ENCODE results near the gene SH3BP2. TPM values are rescaled to one million over a fixed set of nuclear protein-coding genes. Genes with fewer than 3 reads are reported as not detected.

SH3BP2 gene
- polyA plus RNA-seq, 1 donor from 2014 or later, result 87.9 TPM

GRCh38 chr4:2745981-2746806, 46.7 kb upstream of the SH3BP2 start:
- no peak overlapping the region for H2AFZ ChIP-seq (ENCODE audit: low read depth, low read length)
- no peaks in the 10 kb centered on the region for H3K9me2 ChIP-seq (ENCODE audit: insufficient read depth, low read length)
- H3K36me3 ChIP-seq (ENCODE audit: insufficient read depth, low read length), result no peaks in the 10 kb centered on the region
- H3K79me2 ChIP-seq (replicated peaks; ENCODE audit: insufficient read depth, low read length), result no peaks in the 10 kb centered on the region
- H3F3A ChIP-seq (ENCODE audit: insufficient read depth, low read length, poor library complexity, severe bottlenecking), result no peaks in the 10 kb centered on the region
- no peak overlapping the region for H3K4me3 ChIP-seq (ENCODE audit: low read length)
- H3K27ac ChIP-seq (ENCODE audit: low read length), result no peak overlapping the region
- H3K4me2 ChIP-seq (ENCODE audit: low read length), result no peak overlapping the region
- H4K20me1 ChIP-seq (ENCODE audit: insufficient read depth), result no peaks in the 10 kb centered on the region
- H3K9ac ChIP-seq (ENCODE audit: low read length), result no peak overlapping the region
- TF ChIP-seq EZH2 (IDR thresholded peaks at IDR 0.05; ENCODE audit: borderline replicate concordance, insufficient read depth, low read length, poor library complexity, severe bottlenecking), result no peak
- TF ChIP-seq CTCF (IDR thresholded peaks at IDR 0.05; ENCODE audit: poor library complexity, severe bottlenecking), result no peak
- H3K27me3 ChIP-seq (ENCODE audit: insufficient read depth, low read depth, low read length), result no peaks in the 10 kb centered on the region
- no peaks in the 10 kb centered on the region for H3K9me3 ChIP-seq (ENCODE audit: low read length)

- Histone ChIP-seq H2AFZ (ENCODE audit: low read depth, low read length) (no peak overlapping the region), H4K20me1 (ENCODE audit: insufficient read depth) (no peaks in the 10 kb centered on the region), H3K27me3 (ENCODE audit: insufficient read depth, low read depth, low read length) (no peaks in the 10 kb centered on the region), H3F3A (ENCODE audit: insufficient read depth, low read length, poor library complexity, severe bottlenecking) (no peaks in the 10 kb centered on the region), H3K36me3 (ENCODE audit: insufficient read depth, low read length) (no peaks in the 10 kb centered on the region), H3K9me2 (ENCODE audit: insufficient read depth, low read length) (no peaks in the 10 kb centered on the region), H3K4me3 (ENCODE audit: low read length) (no peak overlapping the region), H3K9me3 (ENCODE audit: low read length) (no peaks in the 10 kb centered on the region), H3K9ac (ENCODE audit: low read length) (no peak overlapping the region), H3K79me2 (replicated peaks; ENCODE audit: insufficient read depth, low read length) (no peaks in the 10 kb centered on the region), H3K4me2 (ENCODE audit: low read length) (no peak overlapping the region), H3K27ac (ENCODE audit: low read length) (no peak overlapping the region)
- no peak for TF ChIP-seq TAF1 (IDR thresholded peaks at IDR 0.05; ENCODE audit: low read depth)
- TF ChIP-seq CTCF (IDR thresholded peaks at IDR 0.05; ENCODE audit: poor library complexity, severe bottlenecking), result no peak
- no peak for TF ChIP-seq EP300 (conservative IDR thresholded peaks at IDR 0.05; ENCODE audit: poor library complexity, severe bottlenecking)
- no peak for TF ChIP-seq SMC3 (conservative IDR thresholded peaks at IDR 0.05; ENCODE audit: poor library complexity)
- no peak for TF ChIP-seq POLR2AphosphoS5 (IDR thresholded peaks at IDR 0.05)
- no peak for TF ChIP-seq MXI1 (conservative IDR thresholded peaks at IDR 0.05; ENCODE audit: poor library complexity, severe bottlenecking)
- no peak for TF ChIP-seq RAD21 (conservative IDR thresholded peaks at IDR 0.05)
- no peak for TF ChIP-seq EZH2 (IDR thresholded peaks at IDR 0.05; ENCODE audit: borderline replicate concordance, insufficient read depth, low read length, poor library complexity, severe bottlenecking)
- no peak for TF ChIP-seq REST (IDR thresholded peaks at IDR 0.05; ENCODE audit: borderline replicate concordance)
These were observed 45.8 kb upstream of the SH3BP2 start for GRCh38 chr4:2746891-2747695.

Data from neural cell (in vitro differentiated cells).